Gastrocnemius medialis (tissue), 4 donors: ENCODE data around the gene NPRL2.

Experiments
- POLR2A ChIP-seq, 2 donors: fragments of 450-650 bp; IDR thresholded peaks; one replicate each; pipeline ENCODE4 v1.6.1; 2017; ENCODE audit warnings: antibody characterized with exemption in 2 of 2, mild to moderate bottlenecking in 2 of 2, moderate library complexity in 2 of 2
- TF ChIP-seq, protein P1 (sequence below), 5 experiments: fragments of 450-650 bp in 3 of 5; fragments of 200-600 bp in 2 of 5; sonication (generic) in 2 of 5; IDR thresholded peaks in 4 of 5; conservative IDR thresholded peaks in 1 of 5; 1 replicate in 4 of 5; 2 replicates in 1 of 5; pipeline ENCODE4 v1.5.1; 2016 to 2019; ENCODE audit warnings: antibody characterized with exemption in 5 of 5, mild to moderate bottlenecking in 3 of 5, moderate library complexity in 3 of 5

DNA sequence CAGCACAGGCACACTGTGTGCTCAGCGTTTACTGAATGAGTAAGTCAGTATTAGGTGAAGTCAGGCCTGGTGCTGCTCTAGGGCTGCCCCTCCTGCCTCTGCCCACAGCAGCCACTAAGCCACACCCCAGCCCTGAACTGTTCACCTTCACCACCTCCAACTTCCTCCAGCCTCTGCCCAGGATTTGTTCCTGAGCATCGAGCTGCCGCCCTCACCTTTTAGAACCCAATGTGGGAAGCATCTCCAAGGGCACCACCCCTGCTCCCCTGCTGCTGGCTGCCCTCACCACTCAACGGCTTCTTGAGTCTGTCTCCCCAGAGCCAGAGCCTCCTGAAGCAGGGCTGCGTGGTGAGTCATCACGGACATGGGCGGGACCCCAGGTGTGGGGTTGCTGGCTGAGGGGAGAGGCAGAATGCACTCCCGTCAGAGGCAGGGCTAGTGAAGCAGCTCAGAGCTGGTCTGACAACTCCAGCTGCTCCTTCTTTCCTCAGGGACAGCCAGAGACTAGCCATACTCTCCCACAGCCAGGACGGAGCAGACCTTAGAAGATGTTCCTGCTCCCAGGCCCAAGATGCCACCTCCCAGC is 33.8 kb downstream of the NPRL2 start:
- TF ChIP-seq, protein P1, sequence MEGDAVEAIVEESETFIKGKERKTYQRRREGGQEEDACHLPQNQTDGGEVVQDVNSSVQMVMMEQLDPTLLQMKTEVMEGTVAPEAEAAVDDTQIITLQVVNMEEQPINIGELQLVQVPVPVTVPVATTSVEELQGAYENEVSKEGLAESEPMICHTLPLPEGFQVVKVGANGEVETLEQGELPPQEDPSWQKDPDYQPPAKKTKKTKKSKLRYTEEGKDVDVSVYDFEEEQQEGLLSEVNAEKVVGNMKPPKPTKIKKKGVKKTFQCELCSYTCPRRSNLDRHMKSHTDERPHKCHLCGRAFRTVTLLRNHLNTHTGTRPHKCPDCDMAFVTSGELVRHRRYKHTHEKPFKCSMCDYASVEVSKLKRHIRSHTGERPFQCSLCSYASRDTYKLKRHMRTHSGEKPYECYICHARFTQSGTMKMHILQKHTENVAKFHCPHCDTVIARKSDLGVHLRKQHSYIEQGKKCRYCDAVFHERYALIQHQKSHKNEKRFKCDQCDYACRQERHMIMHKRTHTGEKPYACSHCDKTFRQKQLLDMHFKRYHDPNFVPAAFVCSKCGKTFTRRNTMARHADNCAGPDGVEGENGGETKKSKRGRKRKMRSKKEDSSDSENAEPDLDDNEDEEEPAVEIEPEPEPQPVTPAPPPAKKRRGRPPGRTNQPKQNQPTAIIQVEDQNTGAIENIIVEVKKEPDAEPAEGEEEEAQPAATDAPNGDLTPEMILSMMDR (IDR thresholded peaks at IDR 0.05 in 4 of 5, conservative IDR thresholded peaks at IDR 0.05 in 1 of 5): no peak
- no peak for TF ChIP-seq POLR2A (IDR thresholded peaks at IDR 0.05)
